HG02981 (cell line): ENCODE data around the gene TACC3.

ENCODE experiments used
- ATAC-seq: cut with Tn5 transposase; IDR thresholded peaks from one replicate; pipeline ENCODE4 v1.9.1; 2021; ENCODE audit warnings: mild to moderate bottlenecking, moderate library complexity; ENCODE audit not compliant: unreplicated experiment

TACC3 gene

DNA sequence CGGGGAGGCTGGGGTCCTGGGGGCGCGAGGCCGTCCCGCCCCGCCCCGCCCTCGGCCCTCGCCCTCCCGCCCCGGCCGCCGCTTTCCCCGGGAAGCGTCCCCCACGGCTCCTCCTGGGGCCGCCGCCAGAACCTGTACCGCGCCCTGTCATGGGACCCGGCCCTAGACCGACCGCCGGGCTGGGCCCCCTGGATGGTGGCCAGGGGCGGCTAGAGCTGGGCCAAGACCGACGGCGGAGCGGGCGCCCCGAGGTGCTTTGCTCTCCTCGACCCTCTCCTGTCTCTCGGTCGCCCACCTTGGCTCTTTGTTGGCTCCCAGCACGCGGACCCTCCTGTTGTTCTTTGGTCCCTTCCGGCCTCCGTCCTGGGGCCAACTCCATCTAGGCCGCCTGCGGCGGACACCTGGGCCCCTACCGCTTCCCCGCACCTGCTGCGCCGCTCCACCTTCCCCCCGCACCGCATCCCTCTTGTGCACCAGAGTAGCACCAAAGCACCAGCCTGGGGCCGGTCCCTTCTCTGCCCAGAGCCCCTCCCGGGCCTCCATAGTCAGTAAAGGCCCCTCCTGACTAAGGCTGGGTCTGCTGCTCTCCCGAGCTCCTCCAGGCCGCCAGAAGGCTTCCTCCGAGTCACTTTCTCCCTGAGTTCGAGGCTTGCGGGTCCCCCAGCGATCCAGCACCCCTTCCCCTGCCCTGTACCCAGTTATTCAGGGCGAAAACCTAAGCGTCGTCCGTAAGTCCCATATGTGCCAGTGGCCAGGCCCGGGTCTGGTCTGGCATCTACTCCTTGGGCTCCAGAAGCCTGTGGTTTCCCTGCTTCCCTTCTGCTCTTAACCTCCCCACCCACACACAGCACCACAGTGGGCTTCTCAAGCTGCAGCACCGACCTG lies 587 bp downstream of the TACC3 start:
- ATAC-seq, result peak; percentile 0

DNA sequence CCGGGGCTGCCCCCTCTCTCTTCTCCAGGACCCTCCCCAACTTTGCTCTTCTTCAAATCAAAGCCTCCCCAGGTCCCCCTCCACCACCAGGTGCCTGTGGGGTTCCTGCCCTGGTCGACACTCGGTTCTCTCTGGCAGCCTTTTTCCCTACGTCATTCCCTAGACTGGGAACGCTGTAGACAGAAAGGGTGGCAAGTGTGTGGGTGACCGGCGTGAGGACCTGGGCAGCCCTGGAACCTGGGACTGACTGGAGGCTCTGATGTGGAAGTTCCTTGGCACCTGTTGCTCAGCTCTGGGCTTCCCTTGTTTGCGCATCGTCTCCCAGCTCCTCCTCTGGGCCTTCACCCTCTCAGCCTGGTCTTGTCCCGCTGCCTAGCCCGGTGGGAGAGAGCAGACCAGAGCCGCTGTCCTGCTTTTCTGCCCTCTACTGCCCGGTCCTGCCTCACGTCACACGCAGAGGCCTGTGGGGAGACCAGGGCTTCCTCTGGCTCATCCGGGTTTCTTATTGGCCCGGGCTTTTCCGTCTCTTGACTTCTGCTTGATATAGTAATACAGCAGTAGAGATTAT lies 1.3 kb downstream of the TACC3 start:
- ATAC-seq, result no peak

DNA sequence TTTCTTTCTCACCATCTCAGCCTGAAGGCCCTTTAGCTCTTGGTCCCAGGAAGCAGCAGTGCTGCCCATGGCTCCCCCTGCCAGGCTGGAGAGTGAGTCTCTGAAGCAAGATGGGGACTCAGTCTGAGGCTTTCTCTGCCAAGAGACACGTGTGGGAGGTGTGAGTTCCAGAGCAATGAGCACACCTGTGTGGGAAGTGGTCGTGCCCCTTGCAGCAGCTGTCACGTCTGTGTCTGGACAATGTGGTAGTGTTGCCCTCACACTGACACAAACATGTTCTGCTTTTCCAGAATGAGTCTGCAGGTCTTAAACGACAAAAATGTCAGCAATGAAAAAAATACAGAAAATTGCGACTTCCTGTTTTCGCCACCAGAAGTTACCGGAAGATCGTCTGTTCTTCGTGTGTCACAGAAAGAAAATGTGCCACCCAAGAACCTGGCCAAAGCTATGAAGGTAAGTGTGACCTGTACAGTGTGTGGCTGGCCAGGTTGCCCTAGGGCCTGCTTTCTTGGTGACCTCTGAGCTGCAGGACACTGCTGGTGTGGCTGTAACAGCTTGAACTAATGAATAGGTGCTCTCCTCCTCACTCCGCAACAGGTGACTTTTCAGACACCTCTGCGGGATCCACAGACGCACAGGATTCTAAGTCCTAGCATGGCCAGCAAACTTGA lies 1.9 kb downstream of the TACC3 start:
- ATAC-seq, result no peak

DNA sequence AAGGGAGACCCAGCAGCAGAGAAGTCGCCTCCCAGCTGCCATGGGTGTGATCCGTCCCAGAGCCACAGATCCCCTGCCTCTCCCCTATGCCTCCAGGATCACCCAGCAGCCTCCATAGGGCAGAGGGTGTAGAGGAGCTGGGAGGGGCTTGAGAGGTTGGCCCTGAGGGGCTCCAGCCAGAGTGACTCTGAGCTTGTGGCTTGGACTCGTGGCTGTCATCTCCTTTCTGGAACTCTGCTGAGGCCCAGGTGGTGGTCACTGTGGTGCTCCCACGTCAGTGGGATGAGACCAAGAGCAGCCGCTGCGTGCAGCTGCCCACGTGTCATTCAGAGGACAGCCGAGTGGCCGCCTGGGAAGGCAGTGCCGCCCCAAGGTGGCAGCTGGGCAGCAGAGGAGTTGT lies 4.2 kb downstream of the TACC3 start:
- ATAC-seq, result no peak

DNA sequence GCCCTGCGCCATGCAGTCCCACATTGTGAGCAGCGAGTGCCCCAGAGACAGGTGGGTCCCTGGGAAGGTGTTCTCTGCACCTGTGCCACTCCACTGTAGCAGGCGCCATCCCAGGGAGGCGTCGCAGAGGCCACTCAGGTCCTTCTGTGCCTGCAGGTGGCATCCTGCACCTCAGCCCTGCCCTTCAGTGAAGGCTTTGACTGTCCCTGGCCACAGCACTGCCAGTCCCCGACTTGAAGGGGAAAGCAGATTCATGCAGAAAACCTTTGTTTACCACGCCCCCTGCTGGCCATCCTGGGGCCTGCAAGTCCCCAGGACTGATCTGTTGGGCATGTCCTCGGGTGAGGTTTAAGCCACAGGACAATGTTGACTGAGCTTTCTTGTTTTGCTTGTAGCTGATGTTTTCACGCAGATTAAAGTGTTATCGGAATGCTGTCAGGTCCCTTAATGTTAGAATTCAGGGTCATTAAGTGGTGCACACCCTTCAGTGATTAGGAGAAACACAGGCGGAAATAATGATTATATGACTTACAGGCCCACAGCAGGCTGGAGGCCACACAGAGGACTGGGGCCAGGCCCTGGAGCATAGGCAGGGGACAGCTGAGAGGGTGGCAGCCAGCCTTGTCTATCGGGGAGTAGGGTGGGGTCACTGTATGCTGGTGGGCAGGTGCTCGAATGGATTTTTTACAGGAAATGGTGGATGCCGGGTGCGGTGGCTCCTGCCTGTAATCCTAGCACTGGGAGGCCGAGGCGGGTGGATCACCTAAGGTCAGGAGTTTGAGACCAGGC lies 5.0 kb downstream of the TACC3 start:
- no peak for ATAC-seq

DNA sequence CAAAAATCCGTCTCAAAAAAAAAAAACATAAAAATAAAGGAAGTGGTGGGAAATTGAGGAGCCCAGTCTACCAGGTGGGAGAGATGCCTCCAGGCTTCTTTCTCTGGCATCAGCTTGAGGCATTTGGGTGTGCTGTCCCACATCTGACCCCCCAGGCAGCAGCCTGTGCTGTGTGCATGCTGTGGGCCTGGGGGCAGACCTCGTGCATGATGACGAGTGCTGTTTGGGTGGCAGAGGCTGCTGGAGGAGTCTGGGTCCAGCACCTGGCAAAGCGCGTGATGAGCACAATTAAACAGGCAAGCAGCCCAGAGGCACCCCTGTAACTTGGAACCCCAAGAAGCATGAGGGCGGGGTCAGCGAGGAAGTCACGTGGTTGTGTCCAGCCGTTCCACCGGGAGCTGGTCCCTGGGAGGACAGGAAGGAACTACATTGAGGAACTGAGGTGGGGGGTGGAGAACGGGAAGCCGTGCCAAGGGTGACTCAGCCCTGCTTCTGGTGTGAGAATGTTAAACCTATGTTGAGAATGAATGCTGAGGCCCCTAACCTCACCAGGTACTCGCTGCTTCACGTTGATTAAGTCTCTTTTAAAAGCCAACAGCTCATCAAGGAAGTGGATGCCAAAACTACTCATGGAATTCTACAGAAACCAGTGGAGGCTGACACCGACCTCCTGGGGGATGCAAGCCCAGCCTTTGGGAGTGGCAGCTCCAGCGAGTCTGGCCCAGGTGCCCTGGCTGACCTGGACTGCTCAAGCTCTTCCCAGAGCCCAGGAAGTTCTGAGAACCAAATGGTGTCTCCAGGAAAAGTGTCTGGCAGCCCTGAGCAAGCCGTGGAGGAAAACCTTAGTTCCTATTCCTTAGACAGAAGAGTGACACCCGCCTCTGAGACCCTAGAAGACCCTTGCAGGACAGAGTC lies 6.1 kb downstream of the TACC3 start:
- no peak for ATAC-seq

DNA sequence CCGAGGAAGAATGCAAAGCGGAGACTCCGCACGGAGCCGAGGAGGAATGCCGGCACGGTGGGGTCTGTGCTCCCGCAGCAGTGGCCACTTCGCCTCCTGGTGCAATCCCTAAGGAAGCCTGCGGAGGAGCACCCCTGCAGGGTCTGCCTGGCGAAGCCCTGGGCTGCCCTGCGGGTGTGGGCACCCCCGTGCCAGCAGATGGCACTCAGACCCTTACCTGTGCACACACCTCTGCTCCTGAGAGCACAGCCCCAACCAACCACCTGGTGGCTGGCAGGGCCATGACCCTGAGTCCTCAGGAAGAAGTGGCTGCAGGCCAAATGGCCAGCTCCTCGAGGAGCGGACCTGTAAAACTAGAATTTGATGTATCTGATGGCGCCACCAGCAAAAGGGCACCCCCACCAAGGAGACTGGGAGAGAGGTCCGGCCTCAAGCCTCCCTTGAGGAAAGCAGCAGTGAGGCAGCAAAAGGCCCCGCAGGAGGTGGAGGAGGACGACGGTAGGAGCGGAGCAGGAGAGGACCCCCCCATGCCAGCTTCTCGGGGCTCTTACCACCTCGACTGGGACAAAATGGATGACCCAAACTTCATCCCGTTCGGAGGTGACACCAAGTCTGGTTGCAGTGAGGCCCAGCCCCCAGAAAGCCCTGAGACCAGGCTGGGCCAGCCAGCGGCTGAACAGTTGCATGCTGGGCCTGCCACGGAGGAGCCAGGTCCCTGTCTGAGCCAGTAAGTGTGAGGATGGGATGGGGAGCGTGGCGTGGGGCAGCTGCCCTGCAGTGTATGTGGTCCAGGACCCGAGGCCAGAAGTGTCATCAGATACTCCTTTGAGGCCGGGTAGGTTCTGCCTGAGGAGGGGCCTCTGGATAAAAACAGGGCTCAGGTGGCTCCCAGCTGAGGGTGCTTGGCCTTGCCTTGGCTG lies 7.0 kb downstream of the TACC3 start:
- ATAC-seq, result no peak

DNA sequence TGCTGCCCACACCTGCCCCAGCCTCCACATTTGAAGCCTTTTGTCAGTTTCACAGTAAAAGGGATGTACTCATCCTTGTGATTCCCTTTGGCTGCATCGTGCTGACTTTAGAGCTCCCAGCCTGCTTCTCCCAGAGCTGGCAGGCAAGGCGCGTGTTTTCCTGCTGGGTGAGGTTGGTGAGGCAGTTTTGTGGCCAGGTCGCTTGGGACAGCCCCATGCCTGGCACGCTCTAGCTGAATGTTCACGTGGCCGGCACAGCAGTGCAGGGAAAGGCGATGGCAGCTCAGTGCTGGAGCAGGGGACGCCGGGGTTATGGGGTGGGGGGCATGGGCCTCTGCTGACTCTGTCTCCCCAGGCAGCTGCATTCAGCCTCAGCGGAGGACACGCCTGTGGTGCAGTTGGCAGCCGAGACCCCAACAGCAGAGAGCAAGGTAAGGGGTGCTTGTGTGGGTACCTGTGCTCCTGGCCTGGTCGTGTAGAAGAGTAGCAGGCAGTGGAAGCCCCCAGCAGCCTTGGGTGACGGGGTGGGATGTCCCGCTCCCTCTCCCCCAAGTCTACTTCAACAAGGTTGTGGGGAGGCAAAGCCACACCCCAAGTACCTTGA lies 9.3 kb downstream of the TACC3 start:
- no peak for ATAC-seq

DNA sequence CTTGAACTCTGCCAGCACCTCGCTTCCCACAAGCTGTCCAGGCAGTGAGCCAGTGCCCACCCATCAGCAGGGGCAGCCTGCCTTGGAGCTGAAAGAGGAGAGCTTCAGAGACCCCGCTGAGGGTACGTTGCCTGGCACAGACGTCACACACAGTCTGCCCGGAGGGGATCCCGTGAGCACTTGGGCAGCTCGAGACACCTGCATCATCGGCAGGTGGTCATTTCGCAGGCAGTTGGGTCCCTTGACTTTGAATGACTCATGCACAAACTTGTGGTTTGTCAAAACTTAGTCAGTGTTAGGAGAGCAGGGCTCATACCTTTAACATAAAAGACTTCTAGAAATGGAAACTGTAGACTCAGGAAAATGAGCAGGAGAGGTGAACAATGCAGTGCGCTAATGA lies 9.9 kb downstream of the TACC3 start:
- no peak for ATAC-seq

DNA sequence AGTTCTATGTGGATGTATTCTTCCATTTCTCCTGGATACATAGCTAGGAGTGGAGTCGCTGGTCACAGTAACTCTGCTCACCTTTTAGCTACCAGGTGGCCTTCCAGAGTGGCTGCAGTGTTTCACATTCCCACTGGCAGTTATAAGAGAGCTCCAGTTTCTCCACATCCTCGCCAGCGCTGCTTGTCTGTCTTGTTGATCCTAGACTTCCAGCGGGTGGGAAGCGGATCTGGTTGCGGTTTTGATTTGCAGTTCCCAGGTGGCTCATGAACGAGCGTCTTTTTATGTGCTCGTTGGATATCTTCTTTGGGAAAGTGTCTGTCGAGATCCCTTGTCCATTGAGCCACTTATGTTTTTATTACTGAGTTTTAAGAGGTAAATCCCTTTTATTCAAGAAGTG lies 11.6 kb downstream of the TACC3 start:
- ATAC-seq, result no peak

DNA sequence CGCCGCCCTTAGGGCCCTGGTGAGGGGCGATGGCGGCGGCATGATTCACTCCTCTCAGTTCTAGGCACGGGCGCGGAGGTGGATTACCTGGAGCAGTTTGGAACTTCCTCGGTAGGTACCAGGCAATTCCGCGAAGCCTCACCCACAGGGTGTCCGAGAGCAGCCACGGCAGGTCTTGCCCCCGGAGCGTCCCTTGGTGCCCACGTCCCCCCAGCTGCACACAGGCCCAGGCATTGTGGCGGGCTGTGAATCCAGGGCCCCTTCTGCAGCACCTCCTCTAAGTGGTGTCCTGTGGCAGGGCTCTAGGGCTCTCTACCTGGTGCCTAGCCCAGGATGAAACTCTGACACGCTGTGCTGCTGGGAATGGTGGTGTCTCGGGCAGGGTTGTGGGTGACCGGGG lies 13.9 kb downstream of the TACC3 start:
- ATAC-seq, result no peak

DNA sequence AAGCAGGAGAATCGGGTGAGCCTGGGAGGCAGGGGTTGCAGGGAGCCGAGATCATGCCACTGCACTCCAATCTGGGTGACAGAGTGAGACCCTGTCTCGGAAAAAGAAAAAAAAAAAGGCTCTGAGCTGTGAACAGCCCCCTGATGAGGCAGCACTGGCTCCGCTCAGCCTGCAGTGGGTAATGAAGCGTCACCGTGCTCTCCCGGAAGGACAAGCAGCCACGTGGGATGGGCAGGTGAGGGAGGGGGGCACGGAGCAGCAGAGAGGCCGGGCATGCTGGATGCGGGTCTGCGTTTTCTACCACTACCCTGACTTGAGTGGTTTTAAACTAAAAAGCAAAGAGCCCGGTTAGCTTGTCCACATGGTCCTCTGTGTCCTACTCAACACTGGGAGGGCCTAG lies 15.5 kb downstream of the TACC3 start:
- ATAC-seq, result no peak

DNA sequence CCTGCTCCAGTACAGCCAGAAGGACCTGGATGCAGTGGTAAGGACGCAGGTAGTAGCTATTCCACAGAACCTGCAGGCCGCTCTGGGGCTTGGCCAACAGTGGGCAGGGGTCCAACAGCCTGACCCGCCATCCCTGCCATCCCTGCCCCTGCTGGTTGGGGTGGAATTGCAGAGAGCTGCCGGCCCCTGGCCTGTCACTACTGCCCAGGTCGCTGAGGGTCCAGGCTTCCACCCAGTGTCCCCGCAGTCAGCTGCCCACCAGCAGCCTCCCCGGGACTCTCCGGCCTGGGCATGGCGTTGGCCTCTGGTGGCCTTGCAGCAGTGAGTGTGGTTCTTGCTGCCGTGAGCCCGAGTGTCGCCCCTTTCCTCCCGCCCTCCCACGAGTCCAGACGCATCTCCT lies 16.3 kb downstream of the TACC3 start:
- ATAC-seq, result no peak

DNA sequence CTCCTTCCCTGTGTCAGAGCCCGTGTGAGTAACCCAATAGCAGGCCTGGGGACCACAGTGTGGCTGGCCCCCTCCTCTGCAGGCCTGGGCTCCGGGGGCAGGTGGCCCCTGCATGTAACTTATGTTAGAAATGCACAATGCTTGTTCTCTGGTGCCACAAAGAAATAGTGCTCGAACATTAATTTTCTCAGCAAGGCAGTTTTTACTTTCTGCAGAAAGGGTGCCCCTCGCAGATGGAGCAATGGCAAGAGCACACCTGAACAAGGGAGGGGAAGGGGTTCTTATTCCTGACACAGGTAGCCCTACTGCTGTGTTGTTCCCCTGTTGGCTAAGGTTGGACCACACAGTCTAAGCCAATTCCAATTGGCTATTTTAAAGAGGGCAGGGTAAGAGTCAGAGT lies 17.1 kb downstream of the TACC3 start:
- ATAC-seq, result no peak

DNA sequence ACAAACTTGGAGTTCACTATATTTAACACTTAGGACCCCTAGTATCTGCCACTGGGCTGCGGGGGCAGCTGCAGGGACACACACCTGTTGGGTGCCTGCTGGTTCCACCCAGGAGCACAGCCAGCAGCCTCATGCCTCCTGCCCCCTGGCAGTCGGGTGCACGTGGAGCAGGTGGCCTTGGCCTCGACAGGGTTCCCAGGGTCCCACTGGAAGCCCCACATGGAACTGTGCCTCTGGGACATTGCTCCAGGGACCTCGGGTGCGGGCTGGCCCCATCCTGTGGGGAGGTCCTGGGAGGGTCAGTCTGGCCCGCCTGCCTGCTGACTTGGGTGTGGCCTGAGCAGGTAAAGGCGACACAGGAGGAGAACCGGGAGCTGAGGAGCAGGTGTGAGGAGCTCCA lies 18.0 kb downstream of the TACC3 start:
- no peak for ATAC-seq

DNA sequence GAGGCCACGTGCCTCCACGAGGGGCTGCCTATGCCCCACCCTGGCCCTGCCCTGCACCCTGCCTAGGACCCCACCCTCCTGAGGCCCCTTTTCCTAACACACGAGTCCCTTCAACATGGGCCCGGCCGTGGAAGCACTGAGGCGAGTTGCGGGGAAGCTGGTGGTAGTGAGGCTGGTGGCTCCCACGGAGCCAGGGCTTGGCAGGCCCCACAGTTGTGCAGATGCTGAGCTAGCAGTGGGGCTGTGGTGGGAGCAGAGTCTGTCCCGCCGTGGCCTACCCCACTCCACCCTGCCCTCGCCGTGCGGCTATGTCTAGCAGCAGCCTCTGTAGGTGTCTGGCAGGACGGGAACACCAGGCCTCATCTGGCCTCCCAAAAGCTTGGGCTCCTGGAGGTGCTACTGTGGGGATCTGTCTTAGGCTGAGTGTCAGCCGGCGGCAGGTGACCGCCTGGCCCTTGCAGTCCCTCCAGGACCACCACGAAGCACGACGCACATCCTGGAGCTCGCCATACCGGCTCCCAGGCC lies 18.8 kb downstream of the TACC3 start:
- no peak for ATAC-seq

DNA sequence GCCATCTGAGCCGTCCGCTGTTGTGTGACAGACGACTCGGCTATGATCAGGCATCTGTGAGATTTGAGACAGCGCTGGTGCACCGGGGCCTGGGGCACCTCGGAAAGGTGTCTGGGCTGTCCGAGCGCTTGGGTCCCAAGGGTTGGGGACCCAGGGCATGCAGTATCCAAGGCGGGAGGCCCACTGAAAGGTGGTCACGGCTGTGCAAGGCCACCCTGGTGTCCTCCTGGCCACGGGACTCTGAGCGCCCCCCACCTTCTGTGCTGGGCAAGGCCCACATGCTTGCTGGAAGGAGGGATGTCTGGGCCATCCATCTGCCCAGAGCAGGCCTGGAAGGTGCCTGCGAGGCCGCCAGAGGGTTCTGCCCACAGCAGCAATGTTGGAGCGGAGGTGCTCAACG lies 19.9 kb downstream of the TACC3 start:
- no peak for ATAC-seq

DNA sequence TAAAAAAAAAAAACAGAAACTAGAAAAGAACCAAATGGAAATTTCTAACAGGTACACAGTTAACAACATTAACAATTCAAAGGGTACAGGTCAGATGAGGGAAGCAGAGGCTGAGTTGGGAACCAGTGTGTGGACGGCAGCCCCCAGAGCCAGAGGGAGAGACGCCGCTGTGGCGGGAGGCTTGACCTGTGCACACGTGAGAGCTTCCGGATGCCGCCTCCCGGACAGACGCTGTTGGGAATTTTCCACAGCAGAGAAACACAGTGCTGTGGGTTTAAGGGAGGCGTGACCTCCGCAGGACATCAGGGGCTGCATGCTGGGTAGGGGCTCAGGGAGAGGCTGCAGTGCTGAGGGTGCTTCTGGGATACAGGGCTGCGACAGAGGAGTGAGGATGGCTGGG lies 22.2 kb downstream of the TACC3 start:
- no peak for ATAC-seq

DNA sequence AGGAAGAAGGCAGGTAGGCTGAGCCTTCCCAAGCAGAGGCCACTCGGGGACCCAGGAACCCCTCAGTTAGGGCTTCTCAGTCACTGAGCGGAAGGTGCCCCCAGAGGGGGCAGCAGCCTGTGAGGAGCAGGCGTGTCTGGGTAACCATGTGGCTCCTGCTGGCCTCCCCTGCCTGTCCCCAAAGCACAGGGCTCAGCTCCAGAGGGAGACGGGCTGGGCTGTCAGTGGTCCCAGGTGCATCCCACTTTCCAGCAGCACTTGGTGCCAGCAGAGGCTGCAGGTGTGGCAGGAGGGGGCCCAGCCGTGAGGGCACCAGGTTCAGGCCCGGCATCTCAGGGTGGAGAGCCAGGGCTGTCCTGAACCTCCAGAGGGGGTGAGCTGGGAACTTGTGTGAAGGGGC lies 22.7 kb downstream of the TACC3 start:
- ATAC-seq, result no peak
